Astrocyte (in vitro differentiated cells and primary cell): ENCODE measurements around the gene CBLIF. TPM values are rescaled to one million over a fixed set of nuclear protein-coding genes. Genes with fewer than 3 reads are reported as not detected.
"Not testable (repeated sequence)": the region's sequence is repeated elsewhere in the genome, so short reads cannot be mapped to it uniquely, and the experiment has no call there.

Experiments
- DNase-seq: peaks from one replicate; pipeline ENCODE4 v3.0.0-alpha.2; 2010; ENCODE audit warnings: low read depth
- FAIRE-seq: peaks from 2 replicates; lab custom pipeline; 2011; peaks lifted over from hg19 to GRCh38; lab: Jason Lieb, UNC
- H2AFZ ChIP-seq: 2 replicates; pipeline ENCODE4 v1.6.0; 2012; ENCODE audit warnings: low read depth, low read length, inconsistent platforms
- H3K27ac ChIP-seq: 2 replicates; pipeline ENCODE4 v1.5.1; 2011; ENCODE audit warnings: low read depth, low read length, inconsistent platforms
- H3K27me3 ChIP-seq: 2 replicates; pipeline ENCODE4 v1.6.0; 2011; ENCODE audit warnings: low read length, inconsistent platforms; ENCODE audit not compliant: insufficient read depth
- H3K36me3 ChIP-seq: 2 replicates; pipeline ENCODE4 v1.5.1; 2011; ENCODE audit warnings: low read length, inconsistent platforms; ENCODE audit not compliant: insufficient read depth
- H3K4me1 ChIP-seq: 2 replicates; pipeline ENCODE4 v1.5.1; 2011; ENCODE audit warnings: low read length, inconsistent platforms; ENCODE audit not compliant: insufficient read depth
- H3K4me2 ChIP-seq: 2 replicates; pipeline ENCODE4 v1.6.0; 2012; ENCODE audit warnings: low read length, inconsistent platforms
- H3K4me3 ChIP-seq: 2 replicates; pipeline ENCODE4 v1.5.1; 2011; ENCODE audit warnings: low read depth, mild to moderate bottlenecking, low read length, inconsistent platforms; ENCODE audit not compliant: insufficient read depth
- H3K79me2 ChIP-seq: 2 replicates; pipeline ENCODE4 v1.6.0; 2012; ENCODE audit warnings: mild to moderate bottlenecking, low read length, inconsistent platforms; ENCODE audit not compliant: insufficient read depth
- H3K9ac ChIP-seq: 2 replicates; pipeline ENCODE4 v1.6.0; 2012; ENCODE audit warnings: mild to moderate bottlenecking, low read length, inconsistent platforms
- H3K9me3 ChIP-seq: 2 replicates; pipeline ENCODE4 v1.5.1; 2012; ENCODE audit warnings: low read depth, mild to moderate bottlenecking, low read length, inconsistent platforms; ENCODE audit not compliant: insufficient read depth
- H4K20me1 ChIP-seq: 2 replicates; pipeline ENCODE4 v1.6.0; 2012; ENCODE audit warnings: low read length, inconsistent platforms; ENCODE audit not compliant: insufficient read depth
- H3K27ac Mint-ChIP-seq: one replicate; pipeline ENCODE4 v1.8.0; 2021; ENCODE audit warnings: mild to moderate bottlenecking, mixed read lengths; ENCODE audit not compliant: unreplicated experiment
- H3K27me3 Mint-ChIP-seq: one replicate; pipeline ENCODE4 v1.8.0; 2021; ENCODE audit warnings: low read depth, mixed read lengths; ENCODE audit not compliant: unreplicated experiment
- H3K36me3 Mint-ChIP-seq: one replicate; pipeline ENCODE4 v1.8.0; 2021; ENCODE audit warnings: low read depth, mixed read lengths; ENCODE audit not compliant: unreplicated experiment
- H3K4me1 Mint-ChIP-seq: one replicate; pipeline ENCODE4 v1.8.0; 2021; ENCODE audit warnings: low read depth, mixed read lengths; ENCODE audit not compliant: unreplicated experiment
- H3K4me3 Mint-ChIP-seq: one replicate; pipeline ENCODE4 v1.8.0; 2021; ENCODE audit warnings: mild to moderate bottlenecking, moderate library complexity, mixed read lengths; ENCODE audit not compliant: unreplicated experiment
- H3K9me3 Mint-ChIP-seq: one replicate; pipeline ENCODE4 v1.8.0; 2021; ENCODE audit warnings: mild to moderate bottlenecking, mixed read lengths; ENCODE audit not compliant: unreplicated experiment
- EZH2 ChIP-seq: IDR thresholded peaks from 2 replicates; pipeline ENCODE4 v1.6.1; 2012; ENCODE audit warnings: mild to moderate bottlenecking, low read length, inconsistent platforms; ENCODE audit not compliant: insufficient read depth
- total RNA-seq: library from RNA; stranded (reverse); gene quantifications from 2 replicates; pipeline ENCODE4 v1.2.1, GENCODE V29; 2021
- TF ChIP-seq, protein P1 (sequence below): IDR thresholded peaks from 2 replicates; pipeline ENCODE4 v1.5.1; 2011; ENCODE audit warnings: low read depth, mild to moderate bottlenecking, inconsistent platforms, low read length, moderate library complexity; ENCODE audit not compliant: insufficient read depth

Gene CBLIF
- total RNA-seq, 1 donor from 2014 or later, result not detected

DNA sequence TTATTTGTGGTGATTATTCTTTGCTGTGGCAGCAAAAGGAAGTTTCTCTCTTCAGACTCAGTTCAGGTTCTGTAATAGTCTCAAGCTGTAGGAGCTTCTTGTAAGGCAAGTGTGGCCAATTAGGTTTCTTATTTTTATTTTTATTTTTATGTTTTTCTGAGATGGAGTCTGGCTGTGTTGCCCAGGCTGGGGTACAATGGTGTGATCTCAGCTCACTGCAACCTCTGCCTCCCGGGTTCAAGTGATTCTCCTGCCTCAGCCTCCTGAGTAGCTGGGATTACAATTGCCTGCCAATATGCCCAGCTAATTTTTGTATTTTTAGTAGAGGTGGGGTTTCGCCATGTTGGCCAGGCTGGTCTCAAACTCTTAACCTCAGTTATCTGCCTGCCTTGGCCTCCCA is 4.3 kb upstream of the CBLIF start:
- not testable (repeated sequence) for H3K27ac Mint-ChIP-seq, FAIRE-seq, H3K4me3 Mint-ChIP-seq, H3K9ac ChIP-seq, H3K9me3 Mint-ChIP-seq, H3K36me3 Mint-ChIP-seq, H3K4me1 ChIP-seq, H3K4me2 ChIP-seq, H2AFZ ChIP-seq, H3K4me3 ChIP-seq, H3K27ac ChIP-seq, H3K4me1 Mint-ChIP-seq, H3K36me3 ChIP-seq, DNase-seq, H3K9me3 ChIP-seq, H3K79me2 ChIP-seq, H4K20me1 ChIP-seq, H3K27me3 ChIP-seq, H3K27me3 Mint-ChIP-seq

DNA sequence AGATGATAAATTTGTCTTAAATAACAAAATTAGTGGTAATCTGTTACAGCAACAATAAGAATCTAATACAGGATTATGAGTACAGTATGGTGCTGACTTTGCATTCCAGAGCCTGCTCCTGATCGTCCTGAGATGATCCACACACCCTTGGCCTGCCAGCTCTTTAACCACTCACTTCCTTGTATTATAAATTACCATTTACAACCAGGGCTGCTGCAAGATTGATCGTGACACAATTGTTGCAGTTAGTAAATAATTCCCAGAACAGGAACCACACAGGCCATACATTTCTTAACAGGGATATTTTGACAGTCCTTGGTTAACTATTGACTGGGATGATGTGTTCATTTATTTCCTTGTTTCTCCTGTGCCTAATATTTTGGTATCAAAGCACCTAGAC is 3.8 kb upstream of the CBLIF start:
- Histone ChIP-seq H3K4me3 (no peak overlapping the region), H3K4me2 (no peak overlapping the region), H3K27me3 (no peaks in the 10 kb centered on the region), H3K4me1 (no peaks in the 10 kb centered on the region), H2AFZ (no peak overlapping the region), H4K20me1 (no peaks in the 10 kb centered on the region), H3K79me2 (no peaks in the 10 kb centered on the region), H3K9me3 (no peaks in the 10 kb centered on the region), H3K27ac (no peak overlapping the region), H3K9ac (no peak overlapping the region), H3K36me3 (no peaks in the 10 kb centered on the region)
- H3K4me3 Mint-ChIP-seq, result no peak overlapping the region
- H3K36me3 Mint-ChIP-seq, result peaks cover 3% of the 10 kb centered on the region
- H3K27ac Mint-ChIP-seq, result no peak overlapping the region
- DNase-seq, result no peak
- H3K27me3 Mint-ChIP-seq, result no peaks in the 10 kb centered on the region
- H3K4me1 Mint-ChIP-seq, result no peaks in the 10 kb centered on the region
- peaks cover 3% of the 10 kb centered on the region for H3K9me3 Mint-ChIP-seq
- no peak for FAIRE-seq
- TF ChIP-seq, protein P1, sequence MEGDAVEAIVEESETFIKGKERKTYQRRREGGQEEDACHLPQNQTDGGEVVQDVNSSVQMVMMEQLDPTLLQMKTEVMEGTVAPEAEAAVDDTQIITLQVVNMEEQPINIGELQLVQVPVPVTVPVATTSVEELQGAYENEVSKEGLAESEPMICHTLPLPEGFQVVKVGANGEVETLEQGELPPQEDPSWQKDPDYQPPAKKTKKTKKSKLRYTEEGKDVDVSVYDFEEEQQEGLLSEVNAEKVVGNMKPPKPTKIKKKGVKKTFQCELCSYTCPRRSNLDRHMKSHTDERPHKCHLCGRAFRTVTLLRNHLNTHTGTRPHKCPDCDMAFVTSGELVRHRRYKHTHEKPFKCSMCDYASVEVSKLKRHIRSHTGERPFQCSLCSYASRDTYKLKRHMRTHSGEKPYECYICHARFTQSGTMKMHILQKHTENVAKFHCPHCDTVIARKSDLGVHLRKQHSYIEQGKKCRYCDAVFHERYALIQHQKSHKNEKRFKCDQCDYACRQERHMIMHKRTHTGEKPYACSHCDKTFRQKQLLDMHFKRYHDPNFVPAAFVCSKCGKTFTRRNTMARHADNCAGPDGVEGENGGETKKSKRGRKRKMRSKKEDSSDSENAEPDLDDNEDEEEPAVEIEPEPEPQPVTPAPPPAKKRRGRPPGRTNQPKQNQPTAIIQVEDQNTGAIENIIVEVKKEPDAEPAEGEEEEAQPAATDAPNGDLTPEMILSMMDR, result no peak
- no peak for TF ChIP-seq EZH2

DNA sequence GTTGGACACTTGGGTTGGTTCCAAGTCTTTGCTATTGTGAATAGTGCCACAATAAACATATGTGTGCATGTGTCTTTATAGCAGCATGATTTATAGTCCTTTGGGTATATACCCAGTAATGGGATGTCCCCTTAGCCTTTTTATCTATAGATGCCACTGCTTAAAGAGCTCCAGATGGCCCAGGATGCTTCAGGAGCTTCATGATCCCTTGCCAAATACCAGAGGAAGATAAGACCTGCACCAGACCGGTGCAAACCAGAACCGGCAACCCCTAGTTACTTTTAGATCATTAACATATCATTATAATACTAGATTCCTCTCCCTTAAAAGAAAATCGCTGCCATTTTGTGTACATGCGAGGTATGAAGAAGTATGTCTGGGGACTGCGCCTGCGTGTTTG is 3.1 kb upstream of the CBLIF start:
- H3K27me3 Mint-ChIP-seq, FAIRE-seq, H3K9ac ChIP-seq, H3K4me3 ChIP-seq, H3K4me1 Mint-ChIP-seq, H3K27ac Mint-ChIP-seq, DNase-seq, H3K4me3 Mint-ChIP-seq, H3K27me3 ChIP-seq, H3K27ac ChIP-seq, H3K9me3 Mint-ChIP-seq, H3K36me3 Mint-ChIP-seq, H3K36me3 ChIP-seq, H3K4me2 ChIP-seq, H3K79me2 ChIP-seq, H3K9me3 ChIP-seq, H4K20me1 ChIP-seq, H3K4me1 ChIP-seq, H2AFZ ChIP-seq: not testable (repeated sequence)

DNA sequence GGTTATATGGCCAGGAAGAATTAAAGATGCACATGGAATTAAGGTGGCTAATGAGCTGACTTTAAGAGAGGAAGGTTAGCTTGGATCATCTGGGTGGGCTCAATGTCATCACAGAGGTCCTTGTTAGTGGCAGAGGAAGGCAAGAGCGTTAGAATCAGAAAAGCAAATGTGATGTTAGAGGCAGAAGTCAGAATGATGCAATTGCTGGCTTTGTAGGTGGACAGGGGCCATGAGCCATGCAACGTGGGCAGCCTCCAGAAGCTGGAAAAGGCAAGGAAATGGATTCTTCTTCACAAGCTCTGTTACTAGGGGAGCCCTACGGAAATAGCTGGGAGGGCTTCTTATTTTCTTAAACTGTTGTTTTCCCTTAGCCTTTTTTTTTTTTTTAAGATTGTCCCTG is 2.3 kb upstream of the CBLIF start:
- Histone ChIP-seq H4K20me1 (no peaks in the 10 kb centered on the region), H3K4me1 (no peaks in the 10 kb centered on the region), H3K9me3 (no peaks in the 10 kb centered on the region), H3K27me3 (no peaks in the 10 kb centered on the region), H2AFZ (no peak overlapping the region), H3K4me3 (no peak overlapping the region), H3K4me2 (no peak overlapping the region), H3K9ac (no peak overlapping the region), H3K27ac (no peak overlapping the region), H3K79me2 (no peaks in the 10 kb centered on the region), H3K36me3 (no peaks in the 10 kb centered on the region)
- H3K9me3 Mint-ChIP-seq, result peaks cover 3% of the 10 kb centered on the region
- no peak overlapping the region for H3K4me3 Mint-ChIP-seq
- H3K4me1 Mint-ChIP-seq, result no peaks in the 10 kb centered on the region
- H3K36me3 Mint-ChIP-seq, result peaks cover 3% of the 10 kb centered on the region
- TF ChIP-seq, protein P1, result no peak
- no peak for TF ChIP-seq EZH2
- FAIRE-seq, result no peak
- H3K27ac Mint-ChIP-seq, result no peak overlapping the region
- no peaks in the 10 kb centered on the region for H3K27me3 Mint-ChIP-seq
- no peak for DNase-seq
